Gastrocnemius medialis (tissue), 4 donors: ENCODE data around the gene USP14. TPM values are rescaled to one million over a fixed set of nuclear protein-coding genes. Genes with fewer than 3 reads are reported as not detected.

ENCODE experiments used
- ATAC-seq, 2 donors: fragments of 150-250 bp; one replicate each; pipeline ENCODE4 v1.9.1; 2016
- DNase-seq, 2 donors: peaks; one replicate each; pipeline ENCODE4 v3.0.0-alpha.2; 2019
- H3K27ac ChIP-seq, 4 donors: fragments of 200-600 bp; sonication (generic); 1 replicate in 1 of 4; 2 replicates in 3 of 4; pipeline ENCODE4 v1.5.1; 2016 to 2018; ENCODE audit warnings: mild to moderate bottlenecking in 2 of 4, moderate library complexity in 1 of 4
- H3K27me3 ChIP-seq, 3 donors: fragments of 200-600 bp; sonication (generic) in 2 of 3; 1 replicate in 1 of 3; 2 replicates in 2 of 3; pipeline versions ENCODE4 v1.5.1 to v1.6.0; 2016 to 2019; ENCODE audit warnings: mild to moderate bottlenecking in 1 of 3, moderate library complexity in 1 of 3
- H3K36me3 ChIP-seq, 2 donors: fragments of 200-600 bp; sonication (generic) in 1 of 2; one replicate each; pipeline ENCODE4 v1.5.1; 2017 to 2018
- H3K4me1 ChIP-seq, 2 donors: fragments of 200-600 bp; sonication (generic) in 1 of 2; one replicate each; pipeline ENCODE4 v1.5.1; 2016 to 2017; ENCODE audit warnings: mild to moderate bottlenecking in 2 of 2
- H3K4me3 ChIP-seq, 4 donors: fragments of 200-600 bp; sonication (generic) in 3 of 4; 1 replicate in 1 of 4; 2 replicates in 3 of 4; pipeline ENCODE4 v1.5.1; 2016 to 2019; ENCODE audit warnings: mild to moderate bottlenecking in 2 of 4
- H3K9me3 ChIP-seq, 3 donors: fragments of 200-600 bp; sonication (generic) in 2 of 3; 1 replicate in 1 of 3; 2 replicates in 2 of 3; pipeline ENCODE4 v1.5.1; 2016 to 2019
- POLR2A ChIP-seq, 2 donors: fragments of 450-650 bp; IDR thresholded peaks; one replicate each; pipeline ENCODE4 v1.6.1; 2017; ENCODE audit warnings: antibody characterized with exemption in 2 of 2, mild to moderate bottlenecking in 2 of 2, moderate library complexity in 2 of 2
- in situ Hi-C, 4 donors: fragments of 200-750 bp; cut with MboI; loops; one replicate each; pipeline versions ENCODE4 v1.15.0 to v1.8.0; 2017; ENCODE audit warnings: low sequenced_read_pairs in 4 of 4
- intact Hi-C: fragments of 100-400 bp; cut with DNase I; formaldehyde crosslinking; loops from one replicate; pipeline ENCODE4 v1.15.1; 2023; ENCODE audit warnings: low total_unique reads
- total RNA-seq, 4 donors: library from RNA; depleted of rRNA; stranded (reverse); fragments of >200 nt; gene quantifications; one replicate each; pipeline versions ENCODE4 v1.1.0 to v1.2.3, GENCODE V29; 2016
- TF ChIP-seq, protein P1 (sequence below), 5 experiments: fragments of 450-650 bp in 3 of 5; fragments of 200-600 bp in 2 of 5; sonication (generic) in 2 of 5; IDR thresholded peaks in 4 of 5; conservative IDR thresholded peaks in 1 of 5; 1 replicate in 4 of 5; 2 replicates in 1 of 5; pipeline ENCODE4 v1.5.1; 2016 to 2019; ENCODE audit warnings: antibody characterized with exemption in 5 of 5, mild to moderate bottlenecking in 3 of 5, moderate library complexity in 3 of 5

Gene USP14
- total RNA-seq, 4 donors from 2014 or later, result 23.6 to 48.7 (median 42.2) TPM

DNA sequence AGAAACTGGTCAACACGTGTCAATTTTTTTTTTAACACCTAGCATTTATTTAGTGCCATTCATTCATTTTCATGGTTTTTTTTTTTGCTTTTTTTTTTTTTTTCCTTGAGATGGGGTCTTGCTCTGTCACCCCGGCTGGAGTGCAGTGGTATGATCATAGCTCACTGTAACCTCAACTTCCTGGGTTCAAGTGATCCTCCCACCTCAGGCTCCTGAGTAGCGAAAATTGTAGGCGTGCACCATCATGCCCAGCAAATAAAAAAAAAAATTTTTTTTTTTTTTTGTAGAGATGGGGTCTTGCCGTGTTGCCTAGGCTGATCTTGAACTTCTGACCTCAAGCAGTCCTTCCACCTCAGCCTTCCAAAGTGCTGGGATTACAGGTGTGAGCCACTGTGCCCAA, 21.1 kb downstream of the USP14 start:
- in situ Hi-C loops, result no loop called here
- Histone ChIP-seq H3K27me3 (no peaks in the 10 kb centered on the region), H3K4me1 (peaks cover 3 to 10% of the 10 kb centered on the region in 2 donors), H3K4me3 (no peak overlapping the region), H3K9me3 (no peaks in the 10 kb centered on the region), H3K27ac (no peak overlapping the region), H3K36me3 (peaks cover 0 to 29% of the 10 kb centered on the region in 2 donors)
- no peak for TF ChIP-seq POLR2A (IDR thresholded peaks at IDR 0.05)
- TF ChIP-seq, protein P1, sequence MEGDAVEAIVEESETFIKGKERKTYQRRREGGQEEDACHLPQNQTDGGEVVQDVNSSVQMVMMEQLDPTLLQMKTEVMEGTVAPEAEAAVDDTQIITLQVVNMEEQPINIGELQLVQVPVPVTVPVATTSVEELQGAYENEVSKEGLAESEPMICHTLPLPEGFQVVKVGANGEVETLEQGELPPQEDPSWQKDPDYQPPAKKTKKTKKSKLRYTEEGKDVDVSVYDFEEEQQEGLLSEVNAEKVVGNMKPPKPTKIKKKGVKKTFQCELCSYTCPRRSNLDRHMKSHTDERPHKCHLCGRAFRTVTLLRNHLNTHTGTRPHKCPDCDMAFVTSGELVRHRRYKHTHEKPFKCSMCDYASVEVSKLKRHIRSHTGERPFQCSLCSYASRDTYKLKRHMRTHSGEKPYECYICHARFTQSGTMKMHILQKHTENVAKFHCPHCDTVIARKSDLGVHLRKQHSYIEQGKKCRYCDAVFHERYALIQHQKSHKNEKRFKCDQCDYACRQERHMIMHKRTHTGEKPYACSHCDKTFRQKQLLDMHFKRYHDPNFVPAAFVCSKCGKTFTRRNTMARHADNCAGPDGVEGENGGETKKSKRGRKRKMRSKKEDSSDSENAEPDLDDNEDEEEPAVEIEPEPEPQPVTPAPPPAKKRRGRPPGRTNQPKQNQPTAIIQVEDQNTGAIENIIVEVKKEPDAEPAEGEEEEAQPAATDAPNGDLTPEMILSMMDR (IDR thresholded peaks at IDR 0.05 in 4 of 5, conservative IDR thresholded peaks at IDR 0.05 in 1 of 5), result no peak
- intact Hi-C loops, result no loop called here
- ATAC-seq (no peak), DNase-seq (no peak)

DNA sequence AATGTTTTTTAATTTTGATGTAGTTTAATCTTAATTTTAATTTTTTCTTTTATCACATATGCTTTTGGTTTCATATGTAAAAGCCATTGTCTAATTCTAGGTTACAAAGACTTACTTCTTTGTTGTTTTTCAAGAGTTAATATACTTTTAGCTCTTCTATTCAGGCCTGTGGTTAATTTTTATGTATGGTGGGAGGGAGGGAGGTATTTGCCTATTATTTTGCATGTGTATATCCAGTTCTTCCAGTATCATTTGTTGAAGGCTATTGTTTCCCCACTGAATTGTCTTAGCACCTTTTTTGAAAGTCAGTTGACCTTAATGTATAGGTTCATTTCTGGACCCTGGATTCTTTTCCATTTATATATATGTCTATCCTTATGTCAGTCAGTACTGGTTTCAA, 23.4 kb downstream of the USP14 start:
- Histone ChIP-seq H3K9me3 (no peaks in the 10 kb centered on the region), H3K27me3 (no peaks in the 10 kb centered on the region), H3K4me1 (peaks cover 3 to 10% of the 10 kb centered on the region in 2 donors), H3K4me3 (no peak overlapping the region), H3K36me3 (peaks cover 0 to 42% of the 10 kb centered on the region in 2 donors), H3K27ac (no peak overlapping the region)
- intact Hi-C loops, result no loop called here
- ATAC-seq (no peak), DNase-seq (no peak)
- TF ChIP-seq POLR2A (IDR thresholded peaks at IDR 0.05), result no peak
- TF ChIP-seq, protein P1 (IDR thresholded peaks at IDR 0.05 in 4 of 5, conservative IDR thresholded peaks at IDR 0.05 in 1 of 5), result no peak
- in situ Hi-C loops, result no loop called here

DNA sequence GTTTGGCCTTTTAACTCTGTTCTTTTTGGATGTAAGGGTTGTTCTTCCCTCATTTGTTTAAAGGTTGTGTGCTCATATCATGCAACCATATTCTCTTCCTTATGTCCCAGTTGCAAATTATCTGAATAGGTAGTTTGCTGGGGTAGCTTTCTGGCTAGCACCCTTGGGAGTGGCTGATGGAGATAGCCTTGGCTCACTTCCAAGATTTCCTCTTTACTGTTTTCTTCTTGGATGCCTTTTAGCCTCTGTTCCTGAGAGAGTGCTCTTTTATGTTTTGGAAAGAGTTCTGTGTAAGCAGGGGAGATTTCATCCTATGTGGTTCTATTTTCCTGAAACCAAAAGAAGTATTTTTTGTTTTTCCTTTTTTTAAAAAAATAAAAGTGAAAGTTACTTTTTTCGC, 25.4 kb downstream of the USP14 start:
- no peak for ATAC-seq
- intact Hi-C loops, result no loop called here
- Histone ChIP-seq H3K9me3 (no peaks in the 10 kb centered on the region), H3K4me1 (peaks cover 0 to 1% of the 10 kb centered on the region in 2 donors), H3K27ac (no peak overlapping the region), H3K27me3 (no peaks in the 10 kb centered on the region), H3K4me3 (no peak overlapping the region), H3K36me3 (peaks cover 0 to 43% of the 10 kb centered on the region in 2 donors)
- in situ Hi-C loops, result no loop called here
- TF ChIP-seq POLR2A (IDR thresholded peaks at IDR 0.05), result no peak
- TF ChIP-seq, protein P1 (IDR thresholded peaks at IDR 0.05 in 4 of 5, conservative IDR thresholded peaks at IDR 0.05 in 1 of 5), result no peak
- DNase-seq, result no peak

DNA sequence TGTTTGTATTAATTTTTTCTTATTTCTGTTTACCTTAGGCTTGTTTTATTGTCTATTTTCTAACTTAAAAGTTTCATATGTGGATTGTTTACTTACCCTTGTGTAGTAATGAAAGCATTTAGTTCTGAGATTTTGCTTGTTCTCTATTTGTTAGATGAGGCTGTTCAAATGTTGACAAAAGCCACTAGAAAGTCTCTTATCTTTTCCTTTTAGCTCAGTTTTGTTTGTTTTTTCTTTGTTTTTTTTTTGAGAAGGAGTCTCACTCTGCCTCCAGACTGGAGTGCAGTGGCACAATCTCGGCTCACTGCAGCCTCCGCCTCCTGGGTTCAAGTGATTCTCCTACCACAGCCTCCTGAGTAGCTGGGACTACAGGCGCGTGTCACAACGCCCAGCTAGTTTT, 30.9 kb downstream of the USP14 start:
- in situ Hi-C loops, result no loop called here
- ATAC-seq, result no peak
- H3K9me3 ChIP-seq, result no peaks in the 10 kb centered on the region
- no peak for TF ChIP-seq POLR2A (IDR thresholded peaks at IDR 0.05)
- TF ChIP-seq, protein P1 (IDR thresholded peaks at IDR 0.05 in 4 of 5, conservative IDR thresholded peaks at IDR 0.05 in 1 of 5), result no peak
- H3K27ac ChIP-seq, result no peak overlapping the region
- peaks cover 4 to 18% of the 10 kb centered on the region in 2 donors for H3K4me1 ChIP-seq
- no peak overlapping the region for H3K4me3 ChIP-seq
- no peak for DNase-seq
- intact Hi-C loops, result no loop called here
- H3K36me3 ChIP-seq, result peaks cover 0 to 14% of the 10 kb centered on the region in 2 donors
- no peaks in the 10 kb centered on the region for H3K27me3 ChIP-seq

DNA sequence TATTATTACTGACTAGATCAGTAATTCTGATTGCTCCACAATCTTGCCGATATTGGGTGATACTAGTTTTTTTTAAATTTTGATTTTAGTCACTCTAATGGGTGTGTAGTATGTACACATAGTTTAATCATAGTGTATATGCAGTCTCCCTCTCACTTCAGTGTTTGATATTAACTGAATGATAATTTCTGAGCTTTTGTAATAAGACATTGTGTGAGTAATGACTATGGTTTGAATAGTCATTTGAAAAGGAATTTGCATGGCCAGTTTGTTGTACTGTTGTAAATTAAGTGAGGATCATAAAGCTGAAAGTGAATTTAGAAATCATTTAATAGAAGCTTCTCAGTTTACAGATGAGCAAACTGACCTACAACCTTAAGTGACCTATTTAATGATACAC, 33.4 kb downstream of the USP14 start:
- no peak for TF ChIP-seq POLR2A (IDR thresholded peaks at IDR 0.05)
- TF ChIP-seq, protein P1 (IDR thresholded peaks at IDR 0.05 in 4 of 5, conservative IDR thresholded peaks at IDR 0.05 in 1 of 5), result no peak
- intact Hi-C loops, result no loop called here

More for the DNA sequence above, 33.4 kb downstream of the USP14 start:
- H3K9me3 ChIP-seq, result no peaks in the 10 kb centered on the region
- no peak for ATAC-seq
- H3K27me3 ChIP-seq, result no peaks in the 10 kb centered on the region
- in situ Hi-C loops, result no loop called here
- H3K4me1 ChIP-seq, result peaks cover 4 to 18% of the 10 kb centered on the region in 2 donors
- peaks cover 0 to 15% of the 10 kb centered on the region in 2 donors for H3K36me3 ChIP-seq
- no peak overlapping the region for H3K4me3 ChIP-seq
- no peak overlapping the region for H3K27ac ChIP-seq
- no peak for DNase-seq
